HT-29 (cell line): Measurements from ENCODE around the gene SH3D21. TPM values are rescaled to one million over a fixed set of nuclear protein-coding genes. Genes with fewer than 3 reads are reported as not detected.

ENCODE experiments used
- DNase-seq: peaks from one replicate; pipeline ENCODE4 v3.0.0-alpha.2; 2015; ENCODE audit warnings: low spot score
- total RNA-seq: library from RNA; depleted of rRNA; stranded (reverse); fragments of >200 nt; shearing (Covaris generic); gene quantifications from 2 replicates; pipeline ENCODE4 v1.2.3, GENCODE V29; 2014

SH3D21 gene
- total RNA-seq, 1 experiment from 2014 or later, result 12.6 TPM

GRCh38 chr1:36329817-36330216 is 23.6 kb downstream of the SH3D21 start:
- DNase-seq, result no peak

- no peak for DNase-seq
Measured at GRCh38 chr1:36330940-36331339, 24.8 kb downstream of the SH3D21 start.

DNA sequence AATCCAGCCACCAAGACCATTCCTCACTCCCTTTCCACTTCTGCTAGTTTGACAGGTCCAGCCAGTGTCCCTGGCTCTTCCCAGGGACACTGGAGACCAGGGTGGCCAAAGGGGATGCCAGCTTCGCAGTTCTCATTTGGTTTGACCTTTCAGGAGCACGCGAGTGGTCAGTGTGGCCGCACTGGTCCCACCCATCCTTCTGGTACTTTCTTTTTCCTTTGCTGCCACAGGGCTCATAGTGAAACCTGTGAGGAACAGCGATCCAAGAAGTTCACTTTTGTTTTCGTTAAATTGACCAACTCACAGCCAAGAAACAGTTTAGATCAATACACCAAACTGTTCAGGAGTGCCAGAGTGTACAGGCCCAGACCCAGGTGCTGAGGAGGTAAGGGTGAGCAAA is 31.7 kb downstream of the SH3D21 start:
- DNase-seq, result no peak

DNA sequence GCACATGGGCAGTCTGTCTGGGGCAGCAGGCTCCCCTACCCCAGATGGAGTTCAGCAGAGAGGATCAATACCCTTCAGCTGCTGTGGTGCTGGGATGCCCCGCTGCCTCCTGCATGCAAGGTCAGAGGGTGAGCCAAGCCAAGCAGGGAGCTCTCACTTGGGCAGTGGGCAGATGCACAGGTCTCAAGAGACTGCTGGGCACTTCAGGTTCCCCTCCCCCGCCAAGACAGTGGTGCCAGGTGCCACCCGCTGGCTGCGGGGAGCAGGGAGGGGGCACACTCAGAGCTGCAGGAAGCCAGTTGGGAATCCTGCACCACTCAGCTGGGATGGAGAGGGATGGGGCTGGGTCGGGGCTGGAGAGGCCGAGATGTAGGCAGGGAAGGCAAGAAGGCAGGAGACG is 33.0 kb downstream of the SH3D21 start:
- no peak for DNase-seq

GRCh38 chr1:36339615-36340014 is 33.4 kb downstream of the SH3D21 start:
- no peak for DNase-seq

DNA sequence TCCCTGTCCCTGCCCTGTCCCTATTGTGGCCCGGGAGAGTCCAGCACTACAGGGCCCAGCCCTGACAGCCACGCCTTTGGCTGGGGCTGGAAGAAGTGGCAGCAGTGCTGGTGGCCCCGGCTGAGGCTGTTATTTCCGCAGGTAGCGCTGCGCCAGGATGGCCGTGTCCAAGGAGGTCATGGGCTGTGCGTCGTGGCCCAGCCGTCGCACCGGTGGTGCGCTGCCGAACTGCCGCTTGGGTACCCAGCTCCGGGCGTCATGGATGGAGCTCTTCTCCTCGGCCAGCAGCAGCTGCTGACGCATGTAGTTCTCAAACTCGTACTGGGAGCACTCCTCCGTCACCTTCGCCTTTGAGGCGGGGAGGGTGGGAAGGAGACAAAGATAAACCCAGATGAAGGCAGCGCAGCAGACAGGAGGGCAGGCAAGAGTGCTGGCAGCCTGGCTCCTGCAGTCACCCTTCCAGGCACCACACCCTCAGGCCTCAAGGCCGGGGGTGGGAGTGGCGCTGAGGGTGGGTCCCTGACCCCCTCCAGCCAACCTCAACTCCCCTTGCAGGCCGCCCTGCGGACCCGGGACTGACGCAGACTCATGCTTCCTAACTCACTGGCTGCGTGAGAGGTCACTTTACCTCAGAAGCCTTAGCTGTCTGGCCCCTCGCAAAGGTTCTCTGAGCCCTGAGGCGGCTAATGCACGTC is 35.6 kb downstream of the SH3D21 start:
- DNase-seq, result no peak

- DNase-seq, result peak; percentile 58
Measured at GRCh38 chr1:36342426-36343185, 36.4 kb downstream of the SH3D21 start.

GRCh38 chr1:36343651-36344394 is 37.7 kb downstream of the SH3D21 start:
- DNase-seq, result no peak

- no peak for DNase-seq
Measured at GRCh38 chr1:36344395-36344680, 38.2 kb downstream of the SH3D21 start.

DNA sequence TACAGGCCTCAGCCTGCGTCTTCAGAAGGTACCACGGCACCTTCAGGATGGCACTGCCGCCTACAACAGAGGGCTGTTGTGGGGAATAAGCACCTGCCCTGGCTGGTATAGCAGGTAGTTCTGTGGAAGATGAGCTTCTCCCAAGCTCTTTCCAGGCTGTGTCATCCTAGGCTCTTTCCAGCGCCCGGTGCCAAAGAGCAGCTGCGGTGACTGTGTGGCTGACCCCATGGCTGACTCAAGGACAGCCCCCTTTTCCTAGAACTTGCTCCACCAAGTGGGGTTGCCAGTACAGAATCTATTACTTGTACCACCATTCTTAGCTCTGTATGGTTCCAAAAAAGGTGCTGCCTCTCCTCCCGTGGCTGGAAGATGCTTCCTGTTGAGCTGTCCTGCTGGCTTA is 39.2 kb downstream of the SH3D21 start:
- no peak for DNase-seq

- no peak for DNase-seq
Measured at GRCh38 chr1:36346741-36347370, 40.7 kb downstream of the SH3D21 start.

GRCh38 chr1:36349241-36349671 is 43.1 kb downstream of the SH3D21 start:
- DNase-seq, result no peak

DNA sequence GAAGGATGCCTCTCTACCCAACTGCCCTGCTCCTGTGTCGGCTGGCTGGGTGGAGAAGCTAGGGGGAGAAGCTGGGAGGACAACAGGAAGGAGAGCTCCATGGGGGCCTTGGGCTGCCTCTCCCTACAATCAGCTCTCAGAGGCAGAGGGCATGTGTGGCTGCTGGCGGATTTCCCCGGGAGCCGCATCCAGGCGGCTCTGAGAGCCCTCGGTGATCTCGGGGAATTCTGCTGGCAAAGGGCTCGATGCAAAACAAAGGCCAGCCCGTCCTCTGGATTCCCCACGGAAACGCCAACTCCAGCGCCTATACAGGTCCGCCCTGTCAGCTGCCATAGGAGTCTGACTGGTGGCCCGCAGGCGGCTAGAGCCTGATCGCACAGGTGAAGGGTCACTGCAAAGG is 43.7 kb downstream of the SH3D21 start:
- no peak for DNase-seq

DNA sequence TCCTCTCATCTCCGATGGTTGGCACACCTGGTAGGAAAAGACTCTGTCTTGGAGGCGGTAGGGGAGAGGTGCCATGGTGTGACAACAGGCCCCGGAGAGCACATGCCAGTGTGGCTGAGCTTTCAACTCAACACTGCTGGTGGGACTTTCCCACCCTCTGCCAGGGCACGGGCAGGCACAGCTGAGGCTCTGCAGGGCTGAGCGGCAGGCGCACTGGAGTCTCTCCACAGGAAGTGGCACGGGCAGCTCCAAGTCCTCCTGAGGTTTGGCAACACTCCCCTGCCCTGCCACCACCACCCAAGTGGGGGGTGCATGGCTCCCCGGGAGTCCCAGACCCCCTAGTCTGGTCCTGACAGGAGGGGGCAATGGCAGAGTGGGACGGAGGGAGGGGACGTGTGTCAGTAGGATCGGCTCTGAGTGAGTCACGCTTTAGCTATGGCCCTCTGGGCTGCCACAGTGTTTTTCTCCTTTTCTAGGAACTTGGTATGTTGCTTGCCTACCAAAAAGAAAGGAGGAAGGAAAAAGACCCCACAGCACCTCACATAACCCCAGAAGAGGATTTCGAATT is 44.6 kb downstream of the SH3D21 start:
- no peak for DNase-seq

- DNase-seq, result no peak
Measured at GRCh38 chr1:36351227-36351977, 45.2 kb downstream of the SH3D21 start.

GRCh38 chr1:36352125-36352909 is 46.1 kb downstream of the SH3D21 start:
- no peak for DNase-seq

DNA sequence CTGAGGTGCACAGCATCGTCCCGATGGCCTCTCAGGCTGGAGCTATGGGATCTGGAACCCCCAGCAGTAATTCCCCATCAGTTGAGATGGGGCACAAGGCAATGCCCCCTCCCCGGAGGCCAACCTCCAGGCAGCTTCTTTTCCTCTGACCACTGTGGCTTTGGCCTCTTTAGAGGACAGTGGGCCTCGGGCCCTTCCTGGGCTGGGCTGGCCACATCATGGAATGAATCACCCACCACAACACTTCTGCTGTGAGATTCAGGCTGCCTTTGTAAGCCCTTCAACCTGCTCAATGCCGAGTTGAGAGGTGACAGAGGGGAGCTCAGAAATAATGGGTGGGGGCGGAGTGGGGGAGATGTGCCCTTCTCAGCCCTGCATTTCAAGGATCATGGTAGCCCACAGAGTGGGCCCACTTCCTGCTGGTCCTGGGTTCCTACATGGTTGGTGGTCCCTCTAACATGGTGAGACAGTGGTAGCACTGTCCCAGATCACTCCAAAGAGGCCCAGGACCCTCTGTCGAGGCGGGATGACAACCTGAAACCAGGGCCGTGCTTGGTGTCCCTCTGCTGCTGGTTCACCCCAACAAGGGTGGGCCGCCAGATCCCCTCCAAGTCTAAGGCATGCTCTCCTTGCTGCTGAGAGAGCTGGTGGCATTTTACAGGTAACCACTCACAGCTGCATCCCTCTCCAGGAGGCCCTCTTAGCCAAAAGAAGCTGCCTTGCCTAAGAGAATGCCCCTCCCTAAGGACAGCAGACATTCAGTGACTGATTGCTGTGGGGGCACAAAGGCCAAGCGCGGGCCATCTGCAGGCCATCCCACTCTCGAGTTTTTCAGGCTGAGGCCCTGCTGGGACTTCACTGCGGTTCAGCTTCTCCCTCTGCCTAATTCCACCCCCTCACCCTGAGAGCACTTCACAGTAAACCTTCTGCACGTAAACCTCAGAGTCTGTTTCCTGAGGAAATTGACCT is 47.0 kb downstream of the SH3D21 start:
- DNase-seq, result no peak

- DNase-seq, result no peak
Measured at GRCh38 chr1:36354486-36354885, 48.3 kb downstream of the SH3D21 start.

DNA sequence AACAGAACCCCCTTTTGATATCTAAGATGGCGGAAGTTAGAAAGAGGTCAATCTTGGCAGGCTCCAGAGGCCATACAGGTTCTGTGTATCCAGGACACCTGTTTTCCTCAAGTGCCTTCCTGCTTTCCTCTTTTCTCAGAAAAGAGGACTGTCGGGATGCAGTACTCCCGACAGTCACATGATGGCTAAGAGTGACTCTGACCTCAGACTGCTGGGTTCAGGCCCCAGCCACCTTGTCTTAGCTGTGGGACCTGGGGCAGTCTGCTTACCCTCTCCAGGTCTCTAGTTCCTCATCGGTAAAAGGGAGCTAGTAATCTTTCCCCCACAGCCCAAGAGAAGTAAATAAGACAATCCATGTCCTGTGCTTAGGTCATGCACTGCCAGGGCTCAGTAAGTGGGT is 49.6 kb downstream of the SH3D21 start:
- DNase-seq, result no peak
